Neural crest cell (in vitro differentiated cells): Measurements from ENCODE around the gene SDK1. TPM values are rescaled to one million over a fixed set of nuclear protein-coding genes. Genes with fewer than 3 reads are reported as not detected.

Experiments used
- DNase-seq: peaks from one replicate; pipeline ENCODE4 v3.0.0; 2021; ENCODE audit warnings: low read depth, mixed read lengths, low spot score
- H3K27ac Mint-ChIP-seq: one replicate; pipeline ENCODE4 v1.8.0; 2021; ENCODE audit warnings: mild to moderate bottlenecking, mixed read lengths; ENCODE audit not compliant: unreplicated experiment
- H3K27me3 Mint-ChIP-seq: 2 replicates; pipeline ENCODE4 v1.8.0; 2021; ENCODE audit warnings: low read depth, mild to moderate bottlenecking, mixed read lengths
- H3K36me3 Mint-ChIP-seq: 2 replicates; pipeline ENCODE4 v1.8.0; 2021; ENCODE audit warnings: low read depth, mild to moderate bottlenecking, mixed read lengths
- H3K4me1 Mint-ChIP-seq: 2 replicates; pipeline ENCODE4 v1.8.0; 2021; ENCODE audit warnings: mixed read lengths
- H3K4me3 Mint-ChIP-seq: one replicate; pipeline ENCODE4 v1.8.0; 2021; ENCODE audit warnings: mild to moderate bottlenecking, mixed read lengths
- H3K9me3 Mint-ChIP-seq: 2 replicates; pipeline ENCODE4 v1.8.0; 2021; ENCODE audit warnings: mixed read lengths
- total RNA-seq: library from RNA; stranded (reverse); gene quantifications from 2 replicates; pipeline ENCODE4 v1.2.1, GENCODE V29; 2021
- TF ChIP-seq, protein P1 (sequence below): fragments of 200-600 bp; sonication (generic); conservative IDR thresholded peaks from 2 replicates; pipeline ENCODE4 v1.5.0; 2021; ENCODE audit warnings: antibody characterized with exemption, mild to moderate bottlenecking

The SDK1 gene
- total RNA-seq, 1 donor from 2014 or later: 11.6 TPM

DNA sequence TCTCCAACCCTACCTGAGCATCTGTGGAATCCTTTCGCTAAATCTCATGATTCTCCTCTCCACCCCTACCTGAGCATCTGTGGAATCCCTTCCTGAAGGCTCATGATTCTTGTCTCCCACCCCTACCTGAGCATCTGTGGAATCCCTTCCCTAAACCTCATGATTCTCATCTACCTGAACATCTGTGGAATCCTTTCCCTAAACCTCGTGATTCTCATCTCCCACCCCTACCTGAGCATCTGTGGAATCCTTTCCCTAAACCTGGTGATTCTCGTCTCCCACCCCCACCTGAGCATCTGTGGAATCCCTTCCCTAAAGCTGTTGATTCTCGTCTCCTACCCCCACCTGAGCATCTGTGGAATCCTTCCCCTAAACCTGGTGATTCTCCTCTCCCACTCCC lies 342.0 kb downstream of the SDK1 start:
- H3K27me3 Mint-ChIP-seq: no peaks in the 10 kb centered on the region
- DNase-seq: no peak
- H3K27ac Mint-ChIP-seq: no peak overlapping the region
- H3K9me3 Mint-ChIP-seq: no peaks in the 10 kb centered on the region
- peaks cover 3% of the 10 kb centered on the region for H3K36me3 Mint-ChIP-seq
- H3K4me1 Mint-ChIP-seq: no peaks in the 10 kb centered on the region
- no peak overlapping the region for H3K4me3 Mint-ChIP-seq
- TF ChIP-seq, protein P1, sequence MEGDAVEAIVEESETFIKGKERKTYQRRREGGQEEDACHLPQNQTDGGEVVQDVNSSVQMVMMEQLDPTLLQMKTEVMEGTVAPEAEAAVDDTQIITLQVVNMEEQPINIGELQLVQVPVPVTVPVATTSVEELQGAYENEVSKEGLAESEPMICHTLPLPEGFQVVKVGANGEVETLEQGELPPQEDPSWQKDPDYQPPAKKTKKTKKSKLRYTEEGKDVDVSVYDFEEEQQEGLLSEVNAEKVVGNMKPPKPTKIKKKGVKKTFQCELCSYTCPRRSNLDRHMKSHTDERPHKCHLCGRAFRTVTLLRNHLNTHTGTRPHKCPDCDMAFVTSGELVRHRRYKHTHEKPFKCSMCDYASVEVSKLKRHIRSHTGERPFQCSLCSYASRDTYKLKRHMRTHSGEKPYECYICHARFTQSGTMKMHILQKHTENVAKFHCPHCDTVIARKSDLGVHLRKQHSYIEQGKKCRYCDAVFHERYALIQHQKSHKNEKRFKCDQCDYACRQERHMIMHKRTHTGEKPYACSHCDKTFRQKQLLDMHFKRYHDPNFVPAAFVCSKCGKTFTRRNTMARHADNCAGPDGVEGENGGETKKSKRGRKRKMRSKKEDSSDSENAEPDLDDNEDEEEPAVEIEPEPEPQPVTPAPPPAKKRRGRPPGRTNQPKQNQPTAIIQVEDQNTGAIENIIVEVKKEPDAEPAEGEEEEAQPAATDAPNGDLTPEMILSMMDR: no peak

GRCh38 chr7:3648276-3648675 lies 347.2 kb downstream of the SDK1 start:
- H3K9me3 Mint-ChIP-seq: peaks cover 4% of the 10 kb centered on the region
- no peaks in the 10 kb centered on the region for H3K27me3 Mint-ChIP-seq
- TF ChIP-seq, protein P1: no peak
- peaks cover 3% of the 10 kb centered on the region for H3K36me3 Mint-ChIP-seq
- DNase-seq: no peak
- H3K4me3 Mint-ChIP-seq: no peak overlapping the region
- no peaks in the 10 kb centered on the region for H3K4me1 Mint-ChIP-seq
- no peak overlapping the region for H3K27ac Mint-ChIP-seq

GRCh38 chr7:3649250-3649649 lies 348.2 kb downstream of the SDK1 start:
- Mint-ChIP-seq H3K27me3 (no peaks in the 10 kb centered on the region), H3K4me1 (no peaks in the 10 kb centered on the region), H3K36me3 (peaks cover 3% of the 10 kb centered on the region), H3K9me3 (peaks cover 4% of the 10 kb centered on the region), H3K4me3 (no peak overlapping the region), H3K27ac (no peak overlapping the region)
- no peak for DNase-seq
- TF ChIP-seq, protein P1: no peak

DNA sequence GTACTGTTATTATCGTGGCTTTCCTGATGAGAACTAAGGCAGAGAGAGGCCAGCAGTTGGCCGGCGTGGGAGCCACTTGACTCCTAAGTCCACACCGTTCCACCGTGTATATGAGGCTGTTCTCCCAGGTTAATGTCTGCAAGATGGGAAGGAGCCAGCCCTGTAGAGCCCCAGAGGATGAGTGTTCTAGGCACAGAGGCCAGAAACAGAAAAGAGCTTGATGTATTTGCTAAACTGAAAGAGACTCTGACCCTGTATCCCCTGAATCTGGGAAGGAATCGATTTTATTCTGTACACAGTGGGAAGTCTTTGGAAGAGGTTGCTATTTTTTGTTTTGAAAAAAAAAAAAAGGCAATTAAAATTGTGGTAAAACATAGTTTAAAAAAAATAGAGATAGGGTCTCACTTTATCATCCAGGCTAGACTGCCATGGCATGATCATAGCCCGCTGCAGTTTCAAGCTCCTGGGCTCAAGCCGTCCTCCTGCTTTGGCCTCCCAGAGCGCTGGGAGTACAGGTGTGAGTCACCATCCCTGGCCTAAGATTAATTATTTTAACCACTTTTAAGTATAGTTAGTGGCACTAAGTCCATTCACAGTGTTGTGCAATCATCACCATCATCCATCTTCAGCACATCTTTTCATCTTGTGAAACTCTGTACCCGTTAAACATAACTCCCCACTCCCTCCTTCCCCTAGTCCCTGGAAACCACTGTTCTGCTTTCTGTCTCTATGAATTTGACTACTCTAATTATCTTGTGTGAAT lies 348.8 kb downstream of the SDK1 start:
- no peaks in the 10 kb centered on the region for H3K4me1 Mint-ChIP-seq
- H3K9me3 Mint-ChIP-seq: peaks cover 4% of the 10 kb centered on the region
- H3K36me3 Mint-ChIP-seq: peaks cover 3% of the 10 kb centered on the region
- DNase-seq: no peak
- H3K27me3 Mint-ChIP-seq: no peaks in the 10 kb centered on the region
- no peak overlapping the region for H3K4me3 Mint-ChIP-seq
- no peak overlapping the region for H3K27ac Mint-ChIP-seq
- TF ChIP-seq, protein P1: no peak

GRCh38 chr7:3650844-3651243 lies 349.8 kb downstream of the SDK1 start:
- peaks cover 4% of the 10 kb centered on the region for H3K9me3 Mint-ChIP-seq
- no peak overlapping the region for H3K27ac Mint-ChIP-seq
- DNase-seq: no peak
- H3K4me3 Mint-ChIP-seq: no peak overlapping the region
- H3K4me1 Mint-ChIP-seq: no peaks in the 10 kb centered on the region
- H3K36me3 Mint-ChIP-seq: peaks cover 3% of the 10 kb centered on the region
- TF ChIP-seq, protein P1: no peak
- no peaks in the 10 kb centered on the region for H3K27me3 Mint-ChIP-seq
